GM23338 (cell line): ENCODE data around the gene PRG3. TPM values are rescaled to one million over a fixed set of nuclear protein-coding genes. Genes with fewer than 3 reads are reported as not detected.

Experiments used
- ATAC-seq: fragments of 200-7000 bp; cut with Tn5 transposase; 3 replicates; pipeline ENCODE4 v1.9.1; 2020
- DNase-seq: peaks from one replicate; pipeline ENCODE4 v3.0.0-alpha.2; 2015; ENCODE audit warnings: low spot score
- H2AFZ ChIP-seq: fragments of 200-600 bp; sonication (generic); 2 replicates; pipeline ENCODE4 v1.8.0; 2016; ENCODE audit warnings: antibody characterized with exemption, mild to moderate bottlenecking, moderate library complexity
- H3F3A ChIP-seq: fragments of 200-600 bp; sonication (generic); replicated peaks from 2 replicates; pipeline ENCODE4 v1.8.0; 2017; ENCODE audit warnings: antibody characterized with exemption, mixed run types, low read depth
- H3K27ac ChIP-seq: fragments of 200-600 bp; sonication (generic); 2 replicates; pipeline ENCODE4 v1.6.1; 2016; ENCODE audit warnings: low read depth
- H3K27me3 ChIP-seq: fragments of 200-600 bp; sonication (generic); 2 replicates; pipeline ENCODE4 v1.8.0; 2016; ENCODE audit warnings: mild to moderate bottlenecking, mixed run types, moderate library complexity; ENCODE audit not compliant: insufficient read depth
- H3K36me3 ChIP-seq: fragments of 200-600 bp; sonication (generic); 2 replicates; pipeline ENCODE4 v1.8.0; 2016; ENCODE audit warnings: mild to moderate bottlenecking; ENCODE audit not compliant: insufficient read depth
- H3K4me1 ChIP-seq: fragments of 200-600 bp; sonication (generic); 2 replicates; pipeline ENCODE4 v1.8.0; 2016; ENCODE audit warnings: mild to moderate bottlenecking, moderate library complexity; ENCODE audit not compliant: insufficient read depth
- H3K4me2 ChIP-seq: fragments of 200-600 bp; sonication (generic); 2 replicates; pipeline ENCODE4 v1.7.1; 2017; ENCODE audit warnings: mixed run types
- H3K4me3 ChIP-seq: fragments of 200-600 bp; sonication (generic); 2 replicates; pipeline ENCODE4 v1.6.1; 2016; ENCODE audit warnings: mixed run types
- H3K79me2 ChIP-seq: fragments of 200-600 bp; sonication (generic); replicated peaks from 2 replicates; pipeline ENCODE4 v1.8.0; 2017; ENCODE audit warnings: mild to moderate bottlenecking; ENCODE audit not compliant: insufficient read depth
- H3K9me2 ChIP-seq: fragments of 200-600 bp; sonication (generic); 2 replicates; pipeline ENCODE4 v1.8.0; 2017; ENCODE audit not compliant: insufficient read depth
- H4K20me1 ChIP-seq: fragments of 200-600 bp; sonication (generic); replicated peaks from 2 replicates; pipeline ENCODE4 v1.8.0; 2017; ENCODE audit warnings: mild to moderate bottlenecking; ENCODE audit not compliant: insufficient read depth
- H3K27ac Mint-ChIP-seq: 2 replicates; pipeline ENCODE4 v1.8.0; 2020; ENCODE audit warnings: inconsistent platforms, mild to moderate bottlenecking, moderate library complexity, mixed read lengths
- H3K27me3 Mint-ChIP-seq: 3 replicates; pipeline ENCODE4 v1.8.0; 2022; ENCODE audit warnings: low read depth, mild to moderate bottlenecking, moderate library complexity, mixed read lengths, inconsistent platforms; ENCODE audit not compliant: insufficient read depth, poor library complexity
- H3K36me3 Mint-ChIP-seq: 3 replicates; pipeline ENCODE4 v1.8.0; 2021; ENCODE audit warnings: low read depth, mild to moderate bottlenecking, inconsistent platforms, moderate library complexity, mixed read lengths
- H3K4me1 Mint-ChIP-seq: 3 replicates; pipeline ENCODE4 v1.8.0; 2020; ENCODE audit warnings: mild to moderate bottlenecking, inconsistent platforms, mixed read lengths
- H3K4me3 Mint-ChIP-seq: 3 replicates; pipeline ENCODE4 v1.8.0; 2021; ENCODE audit warnings: moderate library complexity, mild to moderate bottlenecking, inconsistent platforms, mixed read lengths
- H3K9me3 Mint-ChIP-seq: 3 replicates; pipeline ENCODE4 v1.8.0; 2020; ENCODE audit warnings: moderate library complexity, mild to moderate bottlenecking, inconsistent platforms, mixed read lengths
- CREB1 ChIP-seq: fragments of 250-450 bp; sonication (Bioruptor Pico); IDR thresholded peaks from 2 replicates; pipeline ENCODE4 v1.5.0; 2020; ENCODE audit warnings: low read depth, mild to moderate bottlenecking, moderate library complexity
- EZH2phosphoT487 ChIP-seq: fragments of 200-600 bp; sonication (generic); IDR thresholded peaks from one replicate; pipeline ENCODE4 v1.8.1; 2018; ENCODE audit warnings: antibody characterized with exemption; ENCODE audit not compliant: unreplicated experiment
- JUNB ChIP-seq: IDR thresholded peaks from one replicate; pipeline ENCODE4 v1.6.1; 2016; ENCODE audit warnings: antibody characterized with exemption; ENCODE audit not compliant: unreplicated experiment
- NANOG ChIP-seq: IDR thresholded peaks from 2 replicates; pipeline ENCODE4 v1.6.1; 2016; ENCODE audit warnings: antibody characterized with exemption, borderline replicate concordance
- POLR2AphosphoS5 ChIP-seq: IDR thresholded peaks from 2 replicates; pipeline ENCODE4 v1.6.1; 2016; ENCODE audit warnings: antibody characterized with exemption, low read depth
- STAT1 ChIP-seq: IDR thresholded peaks from one replicate; pipeline ENCODE4 v1.6.1; 2016; ENCODE audit warnings: antibody characterized with exemption; ENCODE audit not compliant: unreplicated experiment
- ZNF331 ChIP-seq: fragments of 250-450 bp; sonication (Bioruptor Pico); IDR thresholded peaks from 2 replicates; pipeline ENCODE4 v1.5.0; 2020; ENCODE audit warnings: low read depth, mild to moderate bottlenecking, moderate library complexity
- polyA plus RNA-seq: library from polyadenylated mRNA; unstranded; fragments of >200 nt; fragmentation: Nextera tagmentation; extraction: Ambion mirVana; gene quantifications from 2 replicates; pipeline ENCODE4 v1.2.1, GENCODE V29; 2016
- total RNA-seq: library from RNA; depleted of rRNA; stranded (reverse); fragments of >200 nt; shearing (Covaris generic); gene quantifications from 2 replicates; pipeline ENCODE4 v1.2.3, GENCODE V29; 2014
- TF ChIP-seq, protein P1 (sequence below): fragments of 250-450 bp; sonication (Bioruptor Pico); IDR thresholded peaks from 2 replicates; pipeline ENCODE4 v1.5.0; 2020; ENCODE audit warnings: mild to moderate bottlenecking, moderate library complexity
- TF ChIP-seq, protein P2 (sequence below): IDR thresholded peaks from one replicate; pipeline ENCODE4 v1.6.1; 2018; ENCODE audit warnings: antibody characterized with exemption; ENCODE audit not compliant: unreplicated experiment

Gene PRG3
- total and polyA plus RNA-seq, 2 experiments from 2014 or later = not detected

DNA sequence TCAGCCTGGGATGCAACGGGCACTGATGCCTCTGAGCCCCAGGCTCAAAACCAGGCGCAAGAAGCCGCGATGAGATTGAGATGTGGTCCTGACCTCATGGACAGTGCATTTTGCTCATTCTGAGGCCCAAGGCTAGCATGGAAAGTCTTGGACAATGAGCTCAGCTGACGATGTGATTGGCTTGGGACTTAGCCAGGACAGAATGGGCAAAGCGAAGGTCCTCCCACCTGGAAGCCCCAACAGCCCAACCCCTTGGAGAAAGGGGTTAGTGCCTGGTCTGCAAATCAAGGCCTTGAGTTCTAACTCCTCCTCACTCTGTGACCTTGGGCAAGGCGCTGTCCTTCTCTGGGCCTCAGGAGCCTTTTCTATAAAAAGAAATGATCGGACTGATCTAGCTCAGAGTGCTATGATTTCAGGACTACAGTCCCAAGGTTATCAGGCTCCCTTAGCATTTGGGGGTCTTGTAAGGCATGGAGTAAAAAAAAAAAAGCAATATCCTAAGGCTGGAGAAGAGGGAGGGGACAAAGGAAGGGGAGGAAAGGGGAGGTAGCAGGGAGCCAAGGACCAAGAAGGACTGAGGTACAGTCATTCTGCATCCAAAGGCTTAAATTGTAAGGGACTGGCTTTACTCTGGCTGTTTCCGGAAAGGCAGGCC is 43.3 kb upstream of the PRG3 start:
- no peaks in the 10 kb centered on the region; the same call in 1 of the 2 replicates for H3F3A ChIP-seq
- 0 out of 2 replicates have a peak, but pooled peaks cover 5% of the 10 kb centered on the region for H3K79me2 ChIP-seq
- peaks cover 11% of the 10 kb centered on the region; the same call in 1 of the 2 replicates for H3K27me3 ChIP-seq
- H3K4me3 ChIP-seq = no peak overlapping the region
- no peak for DNase-seq
- ATAC-seq = no peak
- no peak for TF ChIP-seq NANOG
- TF ChIP-seq STAT1 = no peak
- no peak for TF ChIP-seq EZH2phosphoT487
- TF ChIP-seq JUNB = no peak
- TF ChIP-seq ZNF331 (CRISPR knock-in tag) = no peak
- no peak for TF ChIP-seq POLR2AphosphoS5
- TF ChIP-seq CREB1 (CRISPR knock-in tag) = no peak
- H3K27me3 Mint-ChIP-seq = peaks cover 19% of the 10 kb centered on the region
- H3K36me3 Mint-ChIP-seq = peaks cover 34% of the 10 kb centered on the region
- H3K9me2 ChIP-seq = no peaks in the 10 kb centered on the region
- H3K27ac Mint-ChIP-seq = no peak overlapping the region
- peaks cover 15% of the 10 kb centered on the region for H3K4me1 ChIP-seq
- no peak overlapping the region for H3K4me2 ChIP-seq
- no peaks in the 10 kb centered on the region; the same call in none of the 2 replicates for H4K20me1 ChIP-seq
- H3K4me1 Mint-ChIP-seq = peaks cover 21% of the 10 kb centered on the region
- no peaks in the 10 kb centered on the region; the same call in 1 of the 2 replicates for H3K36me3 ChIP-seq
- no peak overlapping the region for H3K4me3 Mint-ChIP-seq
- no peak overlapping the region for H2AFZ ChIP-seq
- H3K27ac ChIP-seq = no peak overlapping the region
- H3K9me3 Mint-ChIP-seq = no peaks in the 10 kb centered on the region

DNA sequence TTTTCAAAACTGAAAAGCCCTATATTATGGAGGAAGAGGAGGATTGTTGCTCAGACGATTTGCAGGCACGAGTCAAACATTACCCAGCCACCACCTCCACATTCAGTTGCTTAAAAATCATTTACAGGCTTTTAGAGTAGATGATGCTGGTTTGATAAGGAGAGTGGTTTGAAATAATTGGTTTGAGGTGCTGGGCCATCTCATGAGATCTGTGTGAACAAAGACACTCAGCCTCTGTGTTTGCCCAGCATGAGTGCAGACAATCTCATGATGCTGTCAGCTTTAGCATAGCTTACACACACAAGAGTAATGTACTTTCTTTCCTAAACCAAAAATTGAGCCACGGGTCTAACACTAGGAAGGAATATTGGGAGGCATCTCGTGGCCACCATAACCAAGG is 41.7 kb upstream of the PRG3 start:
- Histone ChIP-seq H3K79me2 (0 out of 2 replicates have a peak, but pooled peaks cover 5% of the 10 kb centered on the region), H4K20me1 (no peaks in the 10 kb centered on the region; the same call in none of the 2 replicates), H3K9me2 (no peaks in the 10 kb centered on the region), H3K36me3 (no peaks in the 10 kb centered on the region; the same call in 1 of the 2 replicates), H3F3A (no peaks in the 10 kb centered on the region; the same call in 1 of the 2 replicates), H3K27ac (no peak overlapping the region), H2AFZ (no peak overlapping the region), H3K4me2 (no peak overlapping the region), H3K4me1 (peaks cover 14% of the 10 kb centered on the region), H3K27me3 (peaks cover 8% of the 10 kb centered on the region; the same call in 1 of the 2 replicates), H3K4me3 (no peak overlapping the region)
- peaks cover 45% of the 10 kb centered on the region for H3K36me3 Mint-ChIP-seq
- H3K4me1 Mint-ChIP-seq = peaks cover 20% of the 10 kb centered on the region
- peaks cover 9% of the 10 kb centered on the region for H3K27me3 Mint-ChIP-seq
- no peak overlapping the region for H3K4me3 Mint-ChIP-seq
- no peak overlapping the region for H3K27ac Mint-ChIP-seq
- no peak for DNase-seq
- no peaks in the 10 kb centered on the region for H3K9me3 Mint-ChIP-seq
- ATAC-seq = no peak
- TF ChIP-seq JUNB (no peak), CREB1 (CRISPR knock-in tag) (no peak), NANOG (no peak)
- TF ChIP-seq, protein P1, sequence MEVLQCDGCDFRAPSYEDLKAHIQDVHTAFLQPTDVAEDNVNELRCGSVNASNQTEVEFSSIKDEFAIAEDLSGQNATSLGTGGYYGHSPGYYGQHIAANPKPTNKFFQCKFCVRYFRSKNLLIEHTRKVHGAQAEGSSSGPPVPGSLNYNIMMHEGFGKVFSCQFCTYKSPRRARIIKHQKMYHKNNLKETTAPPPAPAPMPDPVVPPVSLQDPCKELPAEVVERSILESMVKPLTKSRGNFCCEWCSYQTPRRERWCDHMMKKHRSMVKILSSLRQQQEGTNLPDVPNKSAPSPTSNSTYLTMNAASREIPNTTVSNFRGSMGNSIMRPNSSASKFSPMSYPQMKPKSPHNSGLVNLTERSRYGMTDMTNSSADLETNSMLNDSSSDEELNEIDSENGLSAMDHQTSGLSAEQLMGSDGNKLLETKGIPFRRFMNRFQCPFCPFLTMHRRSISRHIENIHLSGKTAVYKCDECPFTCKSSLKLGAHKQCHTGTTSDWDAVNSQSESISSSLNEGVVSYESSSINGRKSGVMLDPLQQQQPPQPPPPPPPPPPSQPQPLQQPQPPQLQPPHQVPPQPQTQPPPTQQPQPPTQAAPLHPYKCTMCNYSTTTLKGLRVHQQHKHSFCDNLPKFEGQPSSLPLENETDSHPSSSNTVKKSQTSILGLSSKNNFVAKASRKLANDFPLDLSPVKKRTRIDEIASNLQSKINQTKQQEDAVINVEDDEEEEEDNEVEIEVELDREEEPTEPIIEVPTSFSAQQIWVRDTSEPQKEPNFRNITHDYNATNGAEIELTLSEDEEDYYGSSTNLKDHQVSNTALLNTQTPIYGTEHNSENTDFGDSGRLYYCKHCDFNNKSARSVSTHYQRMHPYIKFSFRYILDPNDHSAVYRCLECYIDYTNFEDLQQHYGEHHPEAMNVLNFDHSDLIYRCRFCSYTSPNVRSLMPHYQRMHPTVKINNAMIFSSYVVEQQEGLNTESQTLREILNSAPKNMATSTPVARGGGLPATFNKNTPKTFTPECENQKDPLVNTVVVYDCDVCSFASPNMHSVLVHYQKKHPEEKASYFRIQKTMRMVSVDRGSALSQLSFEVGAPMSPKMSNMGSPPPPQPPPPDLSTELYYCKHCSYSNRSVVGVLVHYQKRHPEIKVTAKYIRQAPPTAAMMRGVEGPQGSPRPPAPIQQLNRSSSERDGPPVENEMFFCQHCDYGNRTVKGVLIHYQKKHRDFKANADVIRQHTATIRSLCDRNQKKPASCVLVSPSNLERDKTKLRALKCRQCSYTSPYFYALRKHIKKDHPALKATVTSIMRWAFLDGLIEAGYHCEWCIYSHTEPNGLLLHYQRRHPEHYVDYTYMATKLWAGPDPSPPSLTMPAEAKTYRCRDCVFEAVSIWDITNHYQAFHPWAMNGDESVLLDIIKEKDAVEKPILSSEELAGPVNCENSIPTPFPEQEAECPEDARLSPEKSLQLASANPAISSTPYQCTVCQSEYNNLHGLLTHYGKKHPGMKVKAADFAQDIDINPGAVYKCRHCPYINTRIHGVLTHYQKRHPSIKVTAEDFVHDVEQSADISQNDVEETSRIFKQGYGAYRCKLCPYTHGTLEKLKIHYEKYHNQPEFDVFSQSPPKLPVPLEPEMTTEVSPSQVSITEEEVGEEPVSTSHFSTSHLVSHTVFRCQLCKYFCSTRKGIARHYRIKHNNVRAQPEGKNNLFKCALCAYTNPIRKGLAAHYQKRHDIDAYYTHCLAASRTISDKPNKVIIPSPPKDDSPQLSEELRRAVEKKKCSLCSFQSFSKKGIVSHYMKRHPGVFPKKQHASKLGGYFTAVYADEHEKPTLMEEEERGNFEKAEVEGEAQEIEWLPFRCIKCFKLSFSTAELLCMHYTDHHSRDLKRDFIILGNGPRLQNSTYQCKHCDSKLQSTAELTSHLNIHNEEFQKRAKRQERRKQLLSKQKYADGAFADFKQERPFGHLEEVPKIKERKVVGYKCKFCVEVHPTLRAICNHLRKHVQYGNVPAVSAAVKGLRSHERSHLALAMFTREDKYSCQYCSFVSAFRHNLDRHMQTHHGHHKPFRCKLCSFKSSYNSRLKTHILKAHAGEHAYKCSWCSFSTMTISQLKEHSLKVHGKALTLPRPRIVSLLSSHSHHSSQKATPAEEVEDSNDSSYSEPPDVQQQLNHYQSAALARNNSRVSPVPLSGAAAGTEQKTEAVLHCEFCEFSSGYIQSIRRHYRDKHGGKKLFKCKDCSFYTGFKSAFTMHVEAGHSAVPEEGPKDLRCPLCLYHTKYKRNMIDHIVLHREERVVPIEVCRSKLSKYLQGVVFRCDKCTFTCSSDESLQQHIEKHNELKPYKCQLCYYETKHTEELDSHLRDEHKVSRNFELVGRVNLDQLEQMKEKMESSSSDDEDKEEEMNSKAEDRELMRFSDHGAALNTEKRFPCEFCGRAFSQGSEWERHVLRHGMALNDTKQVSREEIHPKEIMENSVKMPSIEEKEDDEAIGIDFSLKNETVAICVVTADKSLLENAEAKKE (CRISPR knock-in tag) = no peak
- TF ChIP-seq, protein P2, sequence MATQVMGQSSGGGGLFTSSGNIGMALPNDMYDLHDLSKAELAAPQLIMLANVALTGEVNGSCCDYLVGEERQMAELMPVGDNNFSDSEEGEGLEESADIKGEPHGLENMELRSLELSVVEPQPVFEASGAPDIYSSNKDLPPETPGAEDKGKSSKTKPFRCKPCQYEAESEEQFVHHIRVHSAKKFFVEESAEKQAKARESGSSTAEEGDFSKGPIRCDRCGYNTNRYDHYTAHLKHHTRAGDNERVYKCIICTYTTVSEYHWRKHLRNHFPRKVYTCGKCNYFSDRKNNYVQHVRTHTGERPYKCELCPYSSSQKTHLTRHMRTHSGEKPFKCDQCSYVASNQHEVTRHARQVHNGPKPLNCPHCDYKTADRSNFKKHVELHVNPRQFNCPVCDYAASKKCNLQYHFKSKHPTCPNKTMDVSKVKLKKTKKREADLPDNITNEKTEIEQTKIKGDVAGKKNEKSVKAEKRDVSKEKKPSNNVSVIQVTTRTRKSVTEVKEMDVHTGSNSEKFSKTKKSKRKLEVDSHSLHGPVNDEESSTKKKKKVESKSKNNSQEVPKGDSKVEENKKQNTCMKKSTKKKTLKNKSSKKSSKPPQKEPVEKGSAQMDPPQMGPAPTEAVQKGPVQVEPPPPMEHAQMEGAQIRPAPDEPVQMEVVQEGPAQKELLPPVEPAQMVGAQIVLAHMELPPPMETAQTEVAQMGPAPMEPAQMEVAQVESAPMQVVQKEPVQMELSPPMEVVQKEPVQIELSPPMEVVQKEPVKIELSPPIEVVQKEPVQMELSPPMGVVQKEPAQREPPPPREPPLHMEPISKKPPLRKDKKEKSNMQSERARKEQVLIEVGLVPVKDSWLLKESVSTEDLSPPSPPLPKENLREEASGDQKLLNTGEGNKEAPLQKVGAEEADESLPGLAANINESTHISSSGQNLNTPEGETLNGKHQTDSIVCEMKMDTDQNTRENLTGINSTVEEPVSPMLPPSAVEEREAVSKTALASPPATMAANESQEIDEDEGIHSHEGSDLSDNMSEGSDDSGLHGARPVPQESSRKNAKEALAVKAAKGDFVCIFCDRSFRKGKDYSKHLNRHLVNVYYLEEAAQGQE = no peak
